Keratinocyte (primary cell): ENCODE measurements around the gene HGFAC. TPM values are rescaled to one million over a fixed set of nuclear protein-coding genes. Genes with fewer than 3 reads are reported as not detected.

ENCODE experiments used
- DNase-seq: peaks from one replicate; pipeline ENCODE4 v3.0.0-alpha.2; 2011; ENCODE audit warnings: low read depth, missing footprints, low spot score
- FAIRE-seq: peaks from 2 replicates; lab custom pipeline; 2011; peaks lifted over from hg19 to GRCh38; lab: Jason Lieb, UNC
- H2AFZ ChIP-seq: 2 replicates; pipeline ENCODE4 v1.6.0; 2012; ENCODE audit warnings: low read length, control low read depth, inconsistent platforms; ENCODE audit not compliant: control insufficient read depth
- H3K27ac ChIP-seq: 2 replicates; pipeline ENCODE4 v1.5.1; 2011; ENCODE audit warnings: low read length; ENCODE audit not compliant: control insufficient read depth, insufficient read depth
- H3K27me3 ChIP-seq: 3 replicates; pipeline ENCODE4 v1.6.0; 2011; ENCODE audit warnings: low read length; ENCODE audit not compliant: control insufficient read depth, insufficient read depth; ENCODE audit errors: extremely low read depth
- H3K36me3 ChIP-seq, 2 experiments: 2 replicates in 1 of 2; 3 replicates in 1 of 2; pipeline ENCODE4 v1.5.1; 2011; ENCODE audit warnings: low read length in 2 of 2, mild to moderate bottlenecking in 1 of 2; ENCODE audit not compliant: control insufficient read depth in 2 of 2, insufficient read depth in 2 of 2; ENCODE audit errors: extremely low read depth in 1 of 2
- H3K4me1 ChIP-seq: 3 replicates; pipeline ENCODE4 v1.5.1; 2011; ENCODE audit warnings: low read length; ENCODE audit not compliant: control insufficient read depth, insufficient read depth; ENCODE audit errors: extremely low read depth
- H3K4me2 ChIP-seq: 3 replicates; pipeline ENCODE4 v1.6.0; 2011; ENCODE audit warnings: low read depth, low read length; ENCODE audit not compliant: control insufficient read depth, insufficient read depth; ENCODE audit errors: extremely low read depth
- H3K4me3 ChIP-seq, 3 experiments: fragments of 200-600 bp in 1 of 3; sonication (generic) in 1 of 3; 2 replicates in 2 of 3; 3 replicates in 1 of 3; pipeline ENCODE4 v1.5.1; 2011 to 2016; ENCODE audit warnings: low read length in 3 of 3, mild to moderate bottlenecking in 3 of 3, control low read depth in 2 of 3, inconsistent platforms in 1 of 3, low read depth in 1 of 3, mixed read lengths in 1 of 3, mixed run types in 1 of 3, moderate library complexity in 1 of 3; ENCODE audit not compliant: control insufficient read depth in 2 of 3, insufficient read depth in 2 of 3; ENCODE audit errors: extremely low read depth in 1 of 3
- H3K79me2 ChIP-seq: 2 replicates; pipeline ENCODE4 v1.6.0; 2012; ENCODE audit warnings: low read length; ENCODE audit not compliant: control insufficient read depth, insufficient read depth
- H3K9ac ChIP-seq: 3 replicates; pipeline ENCODE4 v1.6.0; 2011; ENCODE audit warnings: low read length; ENCODE audit not compliant: control insufficient read depth, insufficient read depth; ENCODE audit errors: extremely low read depth
- H3K9me1 ChIP-seq: 3 replicates; pipeline ENCODE4 v1.6.0; 2011; ENCODE audit warnings: low read length; ENCODE audit not compliant: control insufficient read depth, insufficient read depth; ENCODE audit errors: extremely low read depth
- H3K9me3 ChIP-seq: 2 replicates; pipeline ENCODE4 v1.5.1; 2012; ENCODE audit warnings: low read depth, low read length; ENCODE audit not compliant: control insufficient read depth
- H4K20me1 ChIP-seq: 3 replicates; pipeline ENCODE4 v1.6.0; 2011; ENCODE audit warnings: low read length; ENCODE audit not compliant: control insufficient read depth, insufficient read depth; ENCODE audit errors: extremely low read depth
- EZH2 ChIP-seq: IDR thresholded peaks from one replicate; pipeline ENCODE4 v1.6.1; 2012; ENCODE audit warnings: inconsistent platforms, mild to moderate bottlenecking, low read length, moderate library complexity
- dilution Hi-C: fragments of 300-500 bp; cut with MboI; formaldehyde crosslinking; loops from one replicate; pipeline ENCODE4 v1.7.0; 2020; ENCODE audit warnings: low sequenced_read_pairs; ENCODE audit not compliant: extremely low pct_ligation_motif_present
- polyA plus RNA-seq, 5 experiments: library from polyadenylated mRNA; depleted of rRNA in 3 of 5; stranded (reverse) in 3 of 5; stranded (forward) in 1 of 5; unstranded in 1 of 5; fragments of >200 nt; gene quantifications; 1 replicate in 1 of 5; 2 replicates in 3 of 5; 3 replicates in 1 of 5; pipeline versions ENCODE4 v1.2.1 to v1.2.3, GENCODE V29; 2011 to 2012; ENCODE audit warnings: missing spikeins in 2 of 5, low read depth in 1 of 5, low replicate concordance in 1 of 5
- TF ChIP-seq, protein P1 (sequence below), 3 experiments: IDR thresholded peaks in 1 of 3; conservative IDR thresholded peaks in 1 of 3; optimal IDR thresholded peaks in 1 of 3; 2 replicates in 2 of 3; 3 replicates in 1 of 3; pipeline versions ENCODE3 to v1.5.1; 2011; ENCODE audit warnings: low read length in 3 of 3, mild to moderate bottlenecking in 3 of 3, moderate library complexity in 2 of 3, control low read depth in 1 of 3, inconsistent platforms in 1 of 3; ENCODE audit not compliant: insufficient read depth in 2 of 3; ENCODE audit errors: extremely low read depth in 1 of 3

HGFAC gene
- polyA plus RNA-seq, 1 donor (not counting 4 experiments of a cell fraction or from before 2014, with no cell fraction given), result not detected

GRCh38 chr4:3473181-3473950 lies 31.6 kb downstream of the HGFAC start:
- TF ChIP-seq, protein P1, sequence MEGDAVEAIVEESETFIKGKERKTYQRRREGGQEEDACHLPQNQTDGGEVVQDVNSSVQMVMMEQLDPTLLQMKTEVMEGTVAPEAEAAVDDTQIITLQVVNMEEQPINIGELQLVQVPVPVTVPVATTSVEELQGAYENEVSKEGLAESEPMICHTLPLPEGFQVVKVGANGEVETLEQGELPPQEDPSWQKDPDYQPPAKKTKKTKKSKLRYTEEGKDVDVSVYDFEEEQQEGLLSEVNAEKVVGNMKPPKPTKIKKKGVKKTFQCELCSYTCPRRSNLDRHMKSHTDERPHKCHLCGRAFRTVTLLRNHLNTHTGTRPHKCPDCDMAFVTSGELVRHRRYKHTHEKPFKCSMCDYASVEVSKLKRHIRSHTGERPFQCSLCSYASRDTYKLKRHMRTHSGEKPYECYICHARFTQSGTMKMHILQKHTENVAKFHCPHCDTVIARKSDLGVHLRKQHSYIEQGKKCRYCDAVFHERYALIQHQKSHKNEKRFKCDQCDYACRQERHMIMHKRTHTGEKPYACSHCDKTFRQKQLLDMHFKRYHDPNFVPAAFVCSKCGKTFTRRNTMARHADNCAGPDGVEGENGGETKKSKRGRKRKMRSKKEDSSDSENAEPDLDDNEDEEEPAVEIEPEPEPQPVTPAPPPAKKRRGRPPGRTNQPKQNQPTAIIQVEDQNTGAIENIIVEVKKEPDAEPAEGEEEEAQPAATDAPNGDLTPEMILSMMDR (optimal IDR thresholded peaks at IDR 0.05 in 1 of 3, IDR thresholded peaks at IDR 0.05 in 1 of 3, conservative IDR thresholded peaks at IDR 0.05 in 1 of 3; ENCODE audit: extremely low read depth in 1 of 3, insufficient read depth in 2 of 3, low read length in 3 of 3), result no peak
- no peak for TF ChIP-seq EZH2
- no peaks in the 10 kb centered on the region for H4K20me1 ChIP-seq
- no peak overlapping the region for H3K4me3 ChIP-seq
- H3K27me3 ChIP-seq, result peaks cover 79% of the 10 kb centered on the region
- H3K27ac ChIP-seq, result no peak overlapping the region
- no peak for FAIRE-seq
- no peaks in the 10 kb centered on the region for H3K9me3 ChIP-seq
- peaks cover 7% of the 10 kb centered on the region for H3K4me1 ChIP-seq
- no peak overlapping the region for H3K9ac ChIP-seq
- dilution Hi-C loops, result no loop called here
- no peaks in the 10 kb centered on the region for H3K36me3 ChIP-seq
- no peaks in the 10 kb centered on the region for H3K9me1 ChIP-seq
- no peaks in the 10 kb centered on the region for H3K79me2 ChIP-seq
- no peak overlapping the region for H3K4me2 ChIP-seq
- no peak overlapping the region for H2AFZ ChIP-seq
- no peak for DNase-seq

- TF ChIP-seq EZH2, result no peak
- TF ChIP-seq, protein P1 (optimal IDR thresholded peaks at IDR 0.05 in 1 of 3, IDR thresholded peaks at IDR 0.05 in 1 of 3, conservative IDR thresholded peaks at IDR 0.05 in 1 of 3; ENCODE audit: extremely low read depth in 1 of 3, insufficient read depth in 2 of 3, low read length in 3 of 3), result no peak
- H3K4me1 ChIP-seq, result peaks cover 7% of the 10 kb centered on the region
- no peak overlapping the region for H3K9ac ChIP-seq
- no peak for FAIRE-seq
- dilution Hi-C loops, result no loop called here
- H3K27me3 ChIP-seq, result peaks cover 85% of the 10 kb centered on the region
- no peaks in the 10 kb centered on the region for H3K9me3 ChIP-seq
- H3K4me3 ChIP-seq, result no peak overlapping the region
- no peak overlapping the region for H3K4me2 ChIP-seq
- no peak overlapping the region for H3K27ac ChIP-seq
- no peaks in the 10 kb centered on the region for H3K79me2 ChIP-seq
- H3K36me3 ChIP-seq, result no peaks in the 10 kb centered on the region
- no peak for DNase-seq
- no peaks in the 10 kb centered on the region for H3K9me1 ChIP-seq
- no peaks in the 10 kb centered on the region for H4K20me1 ChIP-seq
- H2AFZ ChIP-seq, result no peak overlapping the region
Observed at GRCh38 chr4:3473996-3474765, 32.4 kb downstream of the HGFAC start.
